Epithelial cell of proximal tubule (primary cell): ENCODE measurements around the gene PRR15L. TPM values are rescaled to one million over a fixed set of nuclear protein-coding genes. Genes with fewer than 3 reads are reported as not detected.

Experiments
- DNase-seq: peaks from one replicate; pipeline ENCODE4 v3.0.0-alpha.2; 2011; ENCODE audit warnings: low read depth
- H3K4me3 ChIP-seq: 2 replicates; pipeline ENCODE4 v1.5.1; 2011; ENCODE audit warnings: low read depth, mild to moderate bottlenecking, low read length
- total RNA-seq: library from RNA; depleted of rRNA; stranded (reverse); fragments of >200 nt; gene quantifications from 2 replicates; pipeline ENCODE4 v1.2.3, GENCODE V29; 2015
- TF ChIP-seq, protein P1 (sequence below): conservative IDR thresholded peaks from 2 replicates; pipeline ENCODE4 v1.5.1; 2012; ENCODE audit warnings: low read depth, mild to moderate bottlenecking, low read length

PRR15L gene
- total RNA-seq, 1 donor from 2014 or later, result 3.5 TPM

DNA sequence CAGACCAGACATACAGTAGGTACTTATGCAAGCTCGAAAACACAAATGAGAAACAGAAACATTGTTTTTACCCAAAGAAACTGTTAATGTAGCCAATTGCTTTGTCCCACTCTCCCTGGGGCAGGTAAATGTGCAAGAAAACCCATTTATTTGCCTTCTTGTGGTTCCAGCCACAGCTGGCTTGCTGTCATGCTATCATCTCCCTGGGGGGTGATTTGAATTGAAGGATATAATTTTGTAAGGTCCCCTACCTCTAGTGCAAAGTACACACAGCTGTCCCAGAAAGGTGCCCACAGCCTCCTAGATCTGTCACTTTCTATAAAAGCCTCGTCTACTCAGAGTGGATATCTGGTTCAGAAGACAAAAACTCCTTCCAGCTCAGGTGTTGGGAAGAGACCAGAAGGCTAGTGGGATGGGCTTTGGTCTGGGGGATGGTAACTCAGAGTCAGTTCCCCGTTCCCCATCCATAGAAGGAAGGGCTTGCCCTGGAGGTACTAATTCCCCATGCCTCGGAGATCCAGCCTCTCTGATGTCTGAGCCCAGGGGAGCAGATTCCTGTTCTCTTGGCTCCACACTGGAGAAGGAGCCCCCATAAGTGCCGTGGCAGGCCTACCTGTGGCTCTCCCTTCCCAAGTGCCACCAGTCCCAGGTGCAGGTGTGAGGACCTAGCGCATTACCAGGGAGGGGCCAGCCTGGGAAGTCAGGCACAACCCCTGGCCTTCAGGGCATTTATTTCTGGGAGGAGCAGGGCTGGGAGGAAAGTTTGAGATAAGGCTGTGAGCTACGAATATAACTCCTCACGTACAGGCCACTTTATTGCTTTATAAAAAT, 2.4 kb upstream of the PRR15L start:
- no peak for DNase-seq
- TF ChIP-seq, protein P1, sequence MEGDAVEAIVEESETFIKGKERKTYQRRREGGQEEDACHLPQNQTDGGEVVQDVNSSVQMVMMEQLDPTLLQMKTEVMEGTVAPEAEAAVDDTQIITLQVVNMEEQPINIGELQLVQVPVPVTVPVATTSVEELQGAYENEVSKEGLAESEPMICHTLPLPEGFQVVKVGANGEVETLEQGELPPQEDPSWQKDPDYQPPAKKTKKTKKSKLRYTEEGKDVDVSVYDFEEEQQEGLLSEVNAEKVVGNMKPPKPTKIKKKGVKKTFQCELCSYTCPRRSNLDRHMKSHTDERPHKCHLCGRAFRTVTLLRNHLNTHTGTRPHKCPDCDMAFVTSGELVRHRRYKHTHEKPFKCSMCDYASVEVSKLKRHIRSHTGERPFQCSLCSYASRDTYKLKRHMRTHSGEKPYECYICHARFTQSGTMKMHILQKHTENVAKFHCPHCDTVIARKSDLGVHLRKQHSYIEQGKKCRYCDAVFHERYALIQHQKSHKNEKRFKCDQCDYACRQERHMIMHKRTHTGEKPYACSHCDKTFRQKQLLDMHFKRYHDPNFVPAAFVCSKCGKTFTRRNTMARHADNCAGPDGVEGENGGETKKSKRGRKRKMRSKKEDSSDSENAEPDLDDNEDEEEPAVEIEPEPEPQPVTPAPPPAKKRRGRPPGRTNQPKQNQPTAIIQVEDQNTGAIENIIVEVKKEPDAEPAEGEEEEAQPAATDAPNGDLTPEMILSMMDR, result no peak
- H3K4me3 ChIP-seq, result no peak overlapping the region

- peak overlapping the region; percentile 44 for H3K4me3 ChIP-seq
- TF ChIP-seq, protein P1, result no peak
- DNase-seq, result no peak
These were observed 692 bp downstream of the PRR15L start for GRCh38 chr17:47956791-47957590.

DNA sequence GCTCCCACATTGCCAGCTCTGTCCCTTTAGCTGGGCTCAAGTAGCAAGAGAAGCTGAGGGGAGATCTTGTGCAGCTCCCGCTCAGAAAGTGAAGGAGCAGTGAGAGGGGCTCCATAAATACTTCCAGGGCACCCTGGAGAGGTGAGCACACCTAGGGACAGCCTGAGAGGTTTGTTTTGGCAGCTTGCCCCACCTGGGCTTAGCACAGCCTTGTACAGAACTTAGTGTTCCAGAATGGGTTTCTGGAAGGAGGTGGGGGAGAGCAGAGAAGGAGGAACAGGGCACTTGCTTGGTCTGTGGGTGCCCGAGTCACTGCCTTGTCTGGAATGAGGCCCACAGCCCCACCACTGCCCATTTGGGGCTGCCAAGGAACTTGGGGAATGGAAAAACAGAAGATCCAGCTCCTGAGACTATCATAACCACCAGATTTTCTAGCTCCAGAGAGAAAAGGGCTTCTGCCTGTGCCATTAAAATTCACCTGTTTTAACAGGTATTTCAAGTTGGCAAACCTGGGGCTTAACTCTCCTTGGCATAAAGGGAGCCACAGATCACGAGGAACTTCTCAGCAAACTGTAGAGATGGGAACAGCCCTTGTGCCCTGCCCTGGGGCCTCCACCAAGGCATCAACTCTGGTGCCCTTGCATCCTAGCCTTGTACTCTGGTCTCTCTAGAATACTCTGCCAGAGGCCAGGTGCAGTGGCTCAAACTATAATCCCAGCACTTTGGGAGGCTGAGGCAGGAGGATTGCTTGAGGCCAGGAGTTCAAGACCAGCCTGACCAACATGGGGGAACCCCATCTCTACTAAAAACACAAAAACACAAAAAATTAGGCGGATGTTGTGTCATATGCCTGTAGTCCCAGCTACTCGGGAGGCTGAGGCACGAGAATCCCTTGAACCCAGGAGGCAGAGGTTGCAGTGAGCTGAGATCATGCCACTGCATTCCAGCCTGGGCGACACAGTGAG, 1.9 kb downstream of the PRR15L start:
- H3K4me3 ChIP-seq, result no peak overlapping the region
- DNase-seq, result no peak
- TF ChIP-seq, protein P1, result no peak

DNA sequence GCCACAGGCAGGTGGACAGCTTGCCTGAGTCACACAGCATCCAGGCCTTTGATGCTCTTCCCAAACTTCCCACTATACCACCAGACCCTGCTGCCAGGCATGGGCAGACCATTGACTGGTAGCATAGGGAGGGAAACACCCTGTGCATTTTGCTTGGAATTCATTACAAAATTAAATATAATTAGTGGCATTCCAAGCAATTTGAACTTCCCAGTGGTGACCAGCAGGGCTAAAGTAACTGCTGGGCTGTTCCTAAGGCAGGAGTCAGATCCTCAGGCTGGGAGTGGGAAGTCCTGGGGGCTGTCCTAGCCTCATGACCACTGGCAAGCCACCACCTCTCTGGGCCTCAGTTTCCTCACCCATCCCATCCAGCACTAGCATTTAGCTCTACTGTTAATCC, 3.8 kb downstream of the PRR15L start:
- H3K4me3 ChIP-seq, result no peak overlapping the region
- no peak for DNase-seq
- TF ChIP-seq, protein P1, result peak; percentile 27

- H3K4me3 ChIP-seq, result no peak overlapping the region
- no peak for DNase-seq
- TF ChIP-seq, protein P1, result no peak
These were observed 5.3 kb downstream of the PRR15L start for GRCh38 chr17:47952171-47953021.

DNA sequence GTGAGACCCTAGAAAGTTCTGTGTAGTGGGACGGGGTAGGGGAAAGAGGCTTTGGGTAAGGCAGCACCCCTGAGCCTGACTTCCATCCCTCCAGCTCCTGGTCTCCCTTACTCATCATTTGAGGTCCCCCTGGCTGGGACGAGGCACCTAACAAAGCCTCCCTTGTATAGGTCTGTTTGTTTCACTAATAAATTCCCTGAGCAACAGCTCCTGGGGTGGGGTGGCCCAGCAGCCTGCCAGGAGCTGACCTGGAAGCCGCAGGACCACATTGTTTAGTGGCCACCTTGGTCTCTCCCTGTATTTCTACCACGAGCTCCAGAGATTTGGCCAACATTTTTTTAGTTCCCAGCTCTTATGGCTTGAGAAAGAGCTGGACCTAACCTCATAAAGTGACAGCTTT, 7.2 kb downstream of the PRR15L start:
- DNase-seq, result no peak
- TF ChIP-seq, protein P1, result no peak
- H3K4me3 ChIP-seq, result no peak overlapping the region
